ENCODE measurements around the gene RCAN1. TPM values are rescaled to one million over a fixed set of nuclear protein-coding genes. Genes with fewer than 3 reads are reported as not detected.

Gene RCAN1
- total RNA-seq, 4 donors from 2014 or later, result 20.5 to 50.3 (median 26.2) TPM

DNA sequence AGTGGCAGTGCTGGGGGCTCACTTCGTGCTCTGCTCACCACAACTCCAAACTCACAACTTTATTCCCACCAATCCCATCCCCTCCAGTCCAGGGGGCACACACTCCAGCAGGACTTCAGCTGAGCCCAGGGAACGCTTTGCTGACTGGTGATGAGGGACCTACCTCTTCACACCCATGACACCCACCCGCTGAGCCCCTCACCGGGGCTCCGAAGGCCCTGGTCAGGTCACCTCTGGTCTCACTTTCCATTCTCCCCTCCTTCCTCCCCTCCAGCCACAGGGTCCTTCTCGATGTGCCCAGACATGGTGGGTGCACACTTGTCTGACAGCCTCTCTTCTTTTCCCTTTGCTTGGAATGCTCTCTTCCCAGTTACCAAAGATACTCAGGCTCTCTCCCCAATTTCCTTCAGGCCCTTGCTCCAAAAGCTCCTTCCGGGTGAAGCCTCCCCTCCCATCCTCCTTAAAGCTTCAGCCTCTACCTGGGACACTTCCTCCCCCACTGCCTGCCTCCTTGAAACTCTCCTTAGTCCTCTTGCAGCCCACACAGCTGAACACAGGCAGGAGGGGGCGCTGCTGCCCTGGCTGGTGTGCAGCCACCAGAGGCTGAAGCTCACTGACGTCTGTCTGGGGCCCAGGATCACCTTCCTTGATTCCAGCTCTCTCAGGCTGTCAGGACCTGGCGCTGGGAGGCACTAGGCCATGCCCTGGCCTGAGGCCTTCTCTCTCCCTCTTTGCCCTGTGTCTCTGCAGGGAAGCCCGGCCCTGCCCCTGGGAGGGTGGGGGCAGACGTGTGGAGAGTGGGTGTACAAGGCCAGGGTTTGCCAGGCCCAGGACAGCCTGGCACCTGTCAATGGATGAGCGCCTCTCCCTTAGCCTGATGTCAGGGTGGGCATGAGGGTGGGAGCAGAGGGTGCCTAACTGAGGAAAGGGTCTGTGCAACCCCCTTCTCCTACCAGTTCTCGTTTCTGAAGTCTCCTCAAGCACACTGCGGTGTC lies 104.5 kb downstream of the RCAN1 start:
- H3K36me3 ChIP-seq, result no peaks in the 10 kb centered on the region
- H3K4me3 ChIP-seq, result peak overlapping the region in 1 of 4 donors; percentile 2
- H3K27ac ChIP-seq, result no peak overlapping the region
- no peaks in the 10 kb centered on the region for H3K9me3 ChIP-seq
- H3K27me3 ChIP-seq, result no peaks in the 10 kb centered on the region
- peak in 2 of 3 donors; percentile 89 for DNase-seq
- H3K4me1 ChIP-seq, result no peaks in the 10 kb centered on the region
- TF ChIP-seq POLR2A (IDR thresholded peaks at IDR 0.05) (no peak), CTCF (IDR thresholded peaks at IDR 0.05) (peak in 5 of 6 experiments; percentile 18 to 95 (median 92))

- Histone ChIP-seq H3K4me1 (no peaks in the 10 kb centered on the region), H3K27me3 (no peaks in the 10 kb centered on the region), H3K27ac (no peak overlapping the region), H3K36me3 (no peaks in the 10 kb centered on the region), H3K9me3 (no peaks in the 10 kb centered on the region), H3K4me3 (no peak overlapping the region)
- peak in 3 of 6 experiments; percentile 26 to 37 (median 29) for TF ChIP-seq CTCF (IDR thresholded peaks at IDR 0.05)
- no peak for TF ChIP-seq POLR2A (IDR thresholded peaks at IDR 0.05)
- DNase-seq, result no peak
Measured at GRCh38 chr21:34509151-34509550, 105.8 kb downstream of the RCAN1 start.

GRCh38 chr21:34504595-34504994 lies 110.3 kb downstream of the RCAN1 start:
- H3K27ac ChIP-seq, result no peak overlapping the region
- TF ChIP-seq POLR2A (IDR thresholded peaks at IDR 0.05) (no peak), CTCF (IDR thresholded peaks at IDR 0.05) (no peak)
- no peak for DNase-seq
- H3K4me1 ChIP-seq, result no peaks in the 10 kb centered on the region
- no peaks in the 10 kb centered on the region for H3K9me3 ChIP-seq
- no peaks in the 10 kb centered on the region for H3K27me3 ChIP-seq
- no peaks in the 10 kb centered on the region for H3K36me3 ChIP-seq
- no peak overlapping the region for H3K4me3 ChIP-seq

DNA sequence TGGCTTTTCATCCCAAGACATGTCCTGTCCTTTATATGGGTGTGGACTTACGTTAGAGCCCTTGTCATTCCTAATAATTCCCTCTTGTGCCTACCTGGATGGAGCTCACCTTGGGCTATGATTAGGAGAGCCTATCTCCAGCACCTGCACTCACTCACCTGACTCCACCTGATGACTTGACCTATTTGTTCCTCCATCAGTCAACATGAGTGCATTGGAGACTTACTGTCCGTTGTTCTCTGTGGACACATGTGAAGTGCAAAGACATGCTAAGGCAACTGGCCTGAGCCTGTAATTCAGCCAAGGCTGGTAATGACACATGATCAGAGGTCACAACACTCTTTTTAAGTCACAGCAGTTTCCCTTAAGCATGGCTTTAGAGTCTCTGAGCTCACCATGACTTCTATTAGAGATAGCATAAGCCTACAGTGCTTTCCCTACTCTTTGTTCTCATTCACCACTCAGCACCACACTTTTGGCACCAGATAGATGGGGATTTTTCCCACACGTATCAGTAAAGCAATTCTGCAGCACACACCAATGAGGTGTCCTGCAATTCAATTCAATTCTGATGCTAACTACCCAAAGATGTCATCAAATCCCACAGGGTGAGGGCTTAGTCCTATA lies 112.3 kb downstream of the RCAN1 start:
- DNase-seq, result no peak

GRCh38 chr21:34501716-34502115 lies 113.2 kb downstream of the RCAN1 start:
- H3K9me3 ChIP-seq, result peaks cover 0 to 7% (median 0%) of the 10 kb centered on the region in 4 donors
- H3K4me3 ChIP-seq, result no peak overlapping the region
- H3K36me3 ChIP-seq, result no peaks in the 10 kb centered on the region
- H3K4me1 ChIP-seq, result no peaks in the 10 kb centered on the region
- H3K27ac ChIP-seq, result no peak overlapping the region
- TF ChIP-seq POLR2A (IDR thresholded peaks at IDR 0.05) (no peak), CTCF (IDR thresholded peaks at IDR 0.05) (no peak)
- no peaks in the 10 kb centered on the region for H3K27me3 ChIP-seq
- no peak for DNase-seq

More for the DNA sequence above, 112.3 kb downstream of the RCAN1 start:
- H3K27ac ChIP-seq, result no peak overlapping the region
- no peak overlapping the region for H3K4me3 ChIP-seq
- no peaks in the 10 kb centered on the region for H3K36me3 ChIP-seq
- no peaks in the 10 kb centered on the region for H3K4me1 ChIP-seq
- no peaks in the 10 kb centered on the region for H3K9me3 ChIP-seq
- no peaks in the 10 kb centered on the region for H3K27me3 ChIP-seq
- no peak for TF ChIP-seq POLR2A (IDR thresholded peaks at IDR 0.05)
- TF ChIP-seq CTCF (IDR thresholded peaks at IDR 0.05), result no peak
